GM18519 (cell line): ENCODE measurements around the gene KRTAP24-1.

Experiments used
- ATAC-seq: cut with Tn5 transposase; IDR thresholded peaks from one replicate; pipeline ENCODE4 v1.9.1; 2021; ENCODE audit warnings: mild to moderate bottlenecking, moderate library complexity; ENCODE audit not compliant: unreplicated experiment, low FRiP score

The KRTAP24-1 gene

GRCh38 chr21:30282850-30283249 lies at the start of gene KRTAP24-1:
Gene KRTAP24-1, minus strand, starts transcription at chr21:30282950. Its CDS starts 18 bp downstream, at chr21:30282932.
- ATAC-seq, result no peak

GRCh38 chr21:30329203-30329875 lies 46.6 kb upstream of the KRTAP24-1 start:
- ATAC-seq, result no peak

- ATAC-seq, result no peak
Observed at GRCh38 chr21:30326390-30326789, 43.6 kb upstream of the KRTAP24-1 start.

- ATAC-seq, result no peak
Observed at GRCh38 chr21:30320215-30320614, 37.5 kb upstream of the KRTAP24-1 start, which contains the start of gene KRTAP26-1. Gene KRTAP26-1, minus strand, starts transcription at chr21:30320315. Its CDS starts 280 bp downstream, at chr21:30320035.

DNA sequence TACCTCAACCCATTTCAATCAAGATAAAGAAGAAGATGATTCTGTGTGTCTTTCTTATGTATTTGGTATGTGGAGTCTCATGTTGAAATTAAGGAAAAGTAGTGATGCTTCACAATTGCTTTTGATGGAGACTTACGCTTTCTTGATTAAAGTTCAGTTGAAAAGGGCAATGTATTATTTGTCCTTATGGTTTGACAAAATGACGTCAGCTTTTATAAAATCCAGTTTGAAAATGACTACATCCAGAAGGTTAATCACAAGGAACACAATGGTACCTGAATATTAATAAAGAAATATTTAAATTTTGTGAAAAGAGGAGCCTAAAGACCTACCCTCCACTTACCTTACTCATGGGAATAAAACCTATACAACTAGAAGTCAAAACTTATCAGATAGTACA lies 33.0 kb upstream of the KRTAP24-1 start:
- no peak for ATAC-seq

GRCh38 chr21:30306884-30307283 lies 24.1 kb upstream of the KRTAP24-1 start:
- no peak for ATAC-seq

GRCh38 chr21:30305136-30305535 lies 22.4 kb upstream of the KRTAP24-1 start:
- ATAC-seq, result no peak

- no peak for ATAC-seq
Observed at GRCh38 chr21:30289215-30289614, 6.5 kb upstream of the KRTAP24-1 start, which contains the start of gene KRTAP25-1. Gene KRTAP25-1, minus strand, starts transcription at chr21:30289514. Its CDS starts 24 bp downstream, at chr21:30289490.

- ATAC-seq, result no peak
Observed at GRCh38 chr21:30271611-30272010, 11.1 kb downstream of the KRTAP24-1 start.

GRCh38 chr21:30271156-30271555 lies 11.6 kb downstream of the KRTAP24-1 start:
- no peak for ATAC-seq

DNA sequence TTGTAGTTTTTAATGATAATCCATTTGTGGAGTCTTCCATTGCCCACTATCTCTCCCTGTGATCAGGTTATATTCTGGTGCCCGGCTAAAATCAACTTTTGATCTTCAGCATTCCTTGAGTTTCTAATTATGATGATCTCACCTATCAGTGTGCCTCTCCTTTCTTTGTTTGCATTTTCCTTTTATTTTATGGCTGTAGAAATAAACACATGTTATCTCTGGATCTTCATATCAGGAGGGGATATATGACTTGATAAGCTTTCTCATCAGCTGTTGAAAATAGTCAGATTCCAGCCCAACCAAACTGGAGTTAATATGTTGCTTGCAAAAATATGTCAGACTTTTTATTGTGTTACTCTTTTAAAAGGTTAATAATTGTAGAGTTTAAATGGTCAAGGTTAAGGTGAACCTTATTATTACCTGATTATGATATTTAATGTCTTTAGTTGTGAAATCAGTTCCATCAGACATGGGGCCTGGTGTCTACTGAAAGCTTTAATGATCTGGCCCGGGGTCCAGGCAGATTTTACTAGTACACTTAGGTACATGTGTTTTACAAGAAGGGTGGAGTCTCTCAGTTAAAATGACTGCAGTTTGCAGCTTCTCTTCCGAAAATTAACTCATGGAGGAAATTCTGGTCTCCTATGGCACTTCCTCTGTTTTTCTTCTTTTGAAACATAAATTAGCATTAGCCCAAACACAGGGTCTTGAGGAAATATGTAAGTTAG lies 12.8 kb downstream of the KRTAP24-1 start:
- ATAC-seq, result no peak

DNA sequence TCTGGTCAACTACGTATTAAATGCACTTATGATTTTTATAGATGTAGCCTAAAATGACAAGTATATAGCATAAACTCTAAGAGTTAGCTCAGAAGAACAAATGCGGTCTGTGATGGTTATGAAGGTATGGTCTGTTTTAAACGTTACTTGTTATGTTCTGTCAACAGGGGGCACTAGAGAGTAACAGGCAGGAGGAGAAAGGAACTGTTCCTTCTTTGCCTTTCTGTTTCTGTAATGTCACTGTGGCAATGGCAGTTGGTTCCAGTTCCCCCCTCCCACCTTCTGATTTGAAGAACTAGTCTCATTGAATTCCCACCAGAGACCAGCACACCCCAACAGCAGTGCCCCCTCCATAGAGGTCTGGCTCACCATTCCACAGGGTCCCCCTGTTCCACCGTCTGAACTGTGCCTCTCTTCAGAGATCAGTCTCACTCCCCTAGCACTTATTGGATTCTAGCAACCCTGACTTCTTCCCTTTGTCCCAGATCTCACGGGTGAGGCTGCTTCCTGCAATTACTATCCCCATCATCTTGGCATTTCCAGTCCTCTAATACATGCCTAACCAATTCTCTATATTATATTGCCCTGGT lies 14.0 kb downstream of the KRTAP24-1 start:
- no peak for ATAC-seq

GRCh38 chr21:30257773-30258172 lies 25.0 kb downstream of the KRTAP24-1 start:
- no peak for ATAC-seq

DNA sequence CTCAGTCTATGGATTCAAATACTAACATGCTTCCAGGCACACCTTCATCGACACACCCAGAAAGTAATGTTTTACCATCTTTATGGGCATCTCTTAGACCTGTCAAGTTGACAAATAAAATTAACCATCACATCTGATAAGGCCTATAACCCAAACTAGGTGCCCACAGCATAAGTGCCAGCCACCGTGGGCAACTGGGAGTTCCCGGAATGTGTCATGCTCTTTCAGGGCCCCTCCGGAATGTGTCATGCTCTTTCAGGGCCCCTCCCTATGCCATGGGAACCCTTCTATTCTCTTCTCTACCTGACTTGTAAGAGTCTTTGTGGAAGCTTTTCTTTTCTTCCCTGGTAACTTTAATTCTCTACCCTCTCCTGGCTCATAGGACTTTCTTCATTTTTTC lies 26.6 kb downstream of the KRTAP24-1 start:
- no peak for ATAC-seq

DNA sequence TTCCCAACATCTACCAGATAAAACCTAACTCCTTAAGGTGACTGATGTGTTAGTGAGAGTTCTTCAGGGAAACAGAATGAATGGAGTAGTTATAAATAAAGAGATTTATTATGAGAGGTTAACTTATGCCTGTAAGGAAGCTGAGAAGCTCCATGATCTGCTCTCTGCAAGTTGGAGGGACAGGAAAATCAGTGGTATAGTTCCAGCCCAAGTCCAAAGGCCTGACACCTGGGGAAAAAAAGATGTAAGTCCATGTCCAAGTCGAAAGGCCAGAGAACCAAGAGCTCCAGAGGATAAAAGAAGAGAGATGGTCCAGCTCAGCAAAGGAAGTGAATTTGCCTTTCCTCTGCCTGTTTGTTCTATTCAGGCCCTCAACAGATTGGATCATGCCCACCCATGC lies 27.1 kb downstream of the KRTAP24-1 start:
- ATAC-seq, result no peak

DNA sequence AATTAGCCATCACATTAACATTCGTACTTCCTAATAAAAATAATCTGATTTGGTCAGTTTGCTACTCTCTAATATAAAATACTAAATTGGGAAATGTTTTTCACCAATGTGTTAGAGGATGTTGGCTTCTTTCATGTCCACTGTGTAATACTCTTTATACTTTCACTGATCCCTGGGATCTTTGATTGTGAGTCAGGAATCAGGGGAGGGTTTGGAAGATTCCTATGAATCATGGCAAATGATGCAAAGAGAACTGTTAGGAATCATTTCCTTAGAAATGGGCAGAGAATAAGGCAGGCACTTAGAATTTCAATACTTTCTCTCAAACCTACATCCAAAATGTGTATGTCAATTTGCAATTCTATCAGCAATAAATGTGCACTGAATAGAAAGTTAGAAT lies 31.0 kb downstream of the KRTAP24-1 start:
- ATAC-seq, result no peak

DNA sequence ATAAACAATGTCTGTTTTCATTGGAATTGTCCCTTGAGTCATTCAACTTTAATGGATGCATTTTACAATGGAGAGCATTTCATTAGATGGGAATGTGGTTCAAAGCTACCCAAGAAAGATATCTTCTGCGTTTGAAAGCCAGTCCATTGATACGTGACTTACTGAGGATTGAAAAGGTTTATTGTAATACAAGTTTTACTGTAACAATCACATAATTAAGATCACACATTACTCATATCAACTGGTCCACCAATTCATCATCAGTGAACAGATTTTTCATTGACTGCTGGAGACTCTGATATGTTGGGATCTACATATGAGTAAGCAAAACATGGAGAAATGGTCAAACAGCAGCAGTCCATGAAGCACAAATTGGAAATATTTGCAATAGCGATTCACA lies 32.8 kb downstream of the KRTAP24-1 start:
- no peak for ATAC-seq

- no peak for ATAC-seq
Observed at GRCh38 chr21:30248844-30249243, 33.9 kb downstream of the KRTAP24-1 start.

GRCh38 chr21:30245061-30245460 lies 37.7 kb downstream of the KRTAP24-1 start:
- no peak for ATAC-seq

DNA sequence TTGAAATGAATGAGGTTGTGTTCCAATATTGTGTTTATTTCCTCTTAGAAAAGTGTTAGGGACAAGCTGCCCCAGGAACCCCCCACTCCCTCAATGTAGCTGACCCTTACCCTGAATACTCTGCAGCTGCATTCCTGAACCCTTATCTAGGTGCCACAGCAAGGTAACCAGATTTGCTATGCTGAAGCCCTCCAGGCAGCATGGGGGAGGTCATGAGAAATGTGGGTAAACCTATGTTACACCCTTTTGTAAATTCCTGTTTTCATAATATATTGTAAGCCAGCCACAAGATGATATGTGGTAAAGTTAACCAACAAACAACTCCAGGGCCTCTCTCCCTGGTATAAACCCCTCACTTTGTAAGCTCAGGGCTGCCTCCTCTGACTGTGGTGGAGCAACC lies 39.1 kb downstream of the KRTAP24-1 start:
- no peak for ATAC-seq

DNA sequence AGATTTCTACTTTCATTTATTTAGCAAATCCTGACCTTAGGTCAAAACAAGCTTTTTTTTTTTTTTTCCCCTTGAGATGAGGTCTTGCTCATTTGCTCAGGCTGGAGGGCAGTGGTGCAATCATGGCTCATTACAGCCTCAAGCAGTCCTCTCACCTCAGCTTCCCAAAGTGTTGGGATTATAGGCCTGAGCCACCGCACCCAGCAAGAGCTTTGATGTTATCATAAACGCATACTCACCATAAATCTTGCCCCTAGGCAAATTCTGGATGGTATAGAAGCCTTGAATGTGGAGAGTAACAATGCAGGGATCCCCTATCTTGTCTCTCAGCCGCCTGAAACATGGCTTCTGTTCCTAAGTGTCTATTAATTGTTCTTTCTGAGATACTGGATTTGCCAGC lies 42.1 kb downstream of the KRTAP24-1 start:
- no peak for ATAC-seq
